Aorta (tissue), 5 donors: ENCODE measurements around the gene GRHPR. TPM values are rescaled to one million over a fixed set of nuclear protein-coding genes. Genes with fewer than 3 reads are reported as not detected.
A peak's percentile ranks its signal among the peaks of the same experiment; 100 is the strongest.

Experiments
- ATAC-seq: fragments of 200-7000 bp; cut with Tn5 transposase; one replicate; pipeline ENCODE4 v1.9.1; 2022; ENCODE audit warnings: moderate library complexity; ENCODE audit not compliant: low FRiP score
- DNase-seq, 2 donors: peaks; one replicate each; pipeline ENCODE4 v3.0.0-alpha.2; 2020
- H3K27ac ChIP-seq, 2 donors: one replicate each; pipeline ENCODE4 v1.5.1; 2013; ENCODE audit warnings: low read length in 2 of 2, mild to moderate bottlenecking in 2 of 2, moderate library complexity in 2 of 2, control low read depth in 1 of 2, inconsistent platforms in 1 of 2, low read depth in 1 of 2
- H3K27me3 ChIP-seq, 2 donors: one replicate each; pipeline ENCODE4 v1.6.1; 2013; ENCODE audit warnings: control low read depth in 1 of 2, low read length in 1 of 2, mild to moderate bottlenecking in 1 of 2, moderate library complexity in 1 of 2; ENCODE audit not compliant: insufficient read depth in 2 of 2, control insufficient read depth in 1 of 2
- H3K36me3 ChIP-seq, 2 donors: one replicate each; pipeline ENCODE4 v1.6.1; 2013; ENCODE audit warnings: control low read depth in 1 of 2, low read length in 1 of 2, mild to moderate bottlenecking in 1 of 2; ENCODE audit not compliant: insufficient read depth in 2 of 2, control insufficient read depth in 1 of 2
- H3K4me1 ChIP-seq, 2 donors: one replicate each; pipeline ENCODE4 v1.6.1; 2013; ENCODE audit warnings: low read length in 2 of 2, control low read depth in 1 of 2, mild to moderate bottlenecking in 1 of 2, moderate library complexity in 1 of 2; ENCODE audit not compliant: insufficient read depth in 2 of 2, control insufficient read depth in 1 of 2
- H3K4me3 ChIP-seq, 2 donors: one replicate each; pipeline ENCODE4 v1.5.1; 2013; ENCODE audit warnings: low read length in 2 of 2, control low read depth in 1 of 2, mild to moderate bottlenecking in 1 of 2
- H3K9me3 ChIP-seq: one replicate; pipeline ENCODE4 v1.6.1; 2013; ENCODE audit warnings: mild to moderate bottlenecking, low read length; ENCODE audit not compliant: control insufficient read depth
- WGBS, 2 donors: extraction: QIAGEN DNeasy Blood & Tissue Kit; methylation state at CpG; one replicate each; pipeline ENCODE4 v1.1.7; 2013; 5-methylcytosine and 5-hydroxymethylcytosine counted together
- intact Hi-C, 2 donors: fragments of 100-400 bp; cut with DNase I; formaldehyde crosslinking; loops; one replicate each; pipeline versions ENCODE4 v1.14.2 to v1.15.0; 2022
- polyA plus RNA-seq, 2 donors: library from polyadenylated mRNA; stranded (reverse); fragments of 200-250 nt; gene quantifications; one replicate each; pipeline ENCODE4 v1.2.3, GENCODE V29; 2013
- total RNA-seq, 2 donors: library from RNA; stranded (reverse); fragmentation: NEBNext Ultra II Directional; extraction: Animal tissue kit (Norgen Biotek cat#: 25700); gene quantifications; one replicate each; pipeline ENCODE4 v1.2.1, GENCODE V29; 2021
- donor health status: healthy with polysubstance abuse.
- donor health status: Bipolar disorder and iron deficiency.
- donor health status: DM: no; HTN: no; CAD: no.
- donor health status: DM: no; HTN: no; CAD: no.
- donor health status: DM: yes; HTN: yes; CAD: no.

Gene GRHPR
- total and polyA plus RNA-seq, 4 donors = 59.4 to 99.7 (median 74.1) TPM

GRCh38 chr9:37406603-37407401 is 15.7 kb upstream of the GRHPR start:
- 88 to 91% methylated on average over 11 of the region's 11 CpGs for WGBS, 2 donors
- ATAC-seq (no peak), DNase-seq (peak in 1 of 2 donors; percentile 36)
- H3K36me3 ChIP-seq = no peaks in the 10 kb centered on the region
- H3K4me1 ChIP-seq = no peaks in the 10 kb centered on the region
- no peak overlapping the region for H3K4me3 ChIP-seq
- intact Hi-C loops = no loop called here
- no peak overlapping the region for H3K27ac ChIP-seq
- H3K9me3 ChIP-seq = no peaks in the 10 kb centered on the region
- no peaks in the 10 kb centered on the region for H3K27me3 ChIP-seq

DNA sequence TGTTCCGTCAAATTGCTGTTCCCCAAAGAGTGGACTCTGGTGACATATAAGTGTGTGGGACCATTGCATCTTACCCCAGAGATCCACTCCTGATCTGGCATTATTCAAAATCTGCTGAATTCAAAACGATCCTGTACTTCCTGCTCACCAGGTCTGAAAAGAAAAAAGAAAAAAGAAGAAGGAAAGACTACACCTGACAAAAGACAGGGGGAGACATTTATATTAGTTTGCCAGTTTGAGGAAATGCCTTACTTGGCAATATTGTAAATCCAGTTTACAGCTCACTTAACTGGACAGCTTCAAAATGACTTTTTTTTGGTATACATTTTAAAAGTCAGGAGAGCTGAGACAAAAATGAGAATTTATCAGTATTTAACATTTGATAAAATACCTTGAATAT is 15.0 kb upstream of the GRHPR start:
- WGBS, 2 donors = 81 to 89% methylated on average over 2 of the region's 2 CpGs
- H3K4me1 ChIP-seq = no peaks in the 10 kb centered on the region
- DNase-seq = no peak

DNA sequence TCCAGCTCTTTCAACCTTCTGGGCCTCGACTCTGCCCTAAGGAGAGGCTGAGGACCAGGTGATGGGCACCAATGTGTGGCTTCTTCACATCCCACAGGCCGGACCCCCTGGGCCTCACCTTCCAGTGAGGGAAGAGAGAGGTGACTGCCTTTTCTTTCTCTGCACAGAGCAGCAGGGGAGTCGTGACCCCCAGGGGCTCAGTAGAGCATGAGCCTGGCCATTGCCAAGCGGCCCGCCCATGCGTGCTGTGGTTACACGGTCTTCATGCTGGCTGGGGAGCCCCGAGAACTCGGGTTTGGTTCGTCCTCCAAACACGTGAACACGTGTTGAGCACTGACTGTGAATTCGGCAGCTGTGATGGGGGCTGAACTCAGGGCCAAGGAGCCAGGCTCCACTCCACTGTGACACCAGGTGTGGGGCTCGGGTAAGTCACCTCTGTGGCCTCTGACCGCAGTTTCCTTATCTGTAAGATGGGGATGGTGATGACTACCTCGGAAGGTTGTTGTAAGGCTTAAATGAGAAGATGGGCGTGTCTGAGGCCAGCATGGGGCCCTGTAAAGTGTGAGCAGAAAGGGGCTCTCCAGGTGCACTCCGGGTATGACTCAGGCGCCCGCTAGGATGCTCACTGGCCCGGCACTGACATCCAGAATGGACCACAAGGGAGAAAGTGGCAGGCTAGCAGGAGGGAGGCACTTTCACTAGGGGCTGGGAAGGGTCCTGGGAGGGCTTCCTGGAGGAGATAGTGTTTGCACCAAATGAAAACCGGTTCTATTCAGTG is 13.4 kb upstream of the GRHPR start:
- Histone ChIP-seq H3K27ac (no peak overlapping the region), H3K4me3 (no peak overlapping the region), H3K9me3 (no peaks in the 10 kb centered on the region), H3K4me1 (no peaks in the 10 kb centered on the region), H3K36me3 (no peaks in the 10 kb centered on the region), H3K27me3 (no peaks in the 10 kb centered on the region)
- WGBS, 2 donors = 91 to 93% methylated on average over 22 of the region's 22 CpGs
- intact Hi-C loops = no loop called here
- no peak for ATAC-seq
- peak in 1 of 2 donors; percentile 42 for DNase-seq

More for the DNA sequence above, 15.0 kb upstream of the GRHPR start:
- intact Hi-C loops = no loop called here
- H3K27ac ChIP-seq = no peak overlapping the region
- no peaks in the 10 kb centered on the region for H3K27me3 ChIP-seq
- no peaks in the 10 kb centered on the region for H3K36me3 ChIP-seq
- ATAC-seq = no peak
- H3K9me3 ChIP-seq = no peaks in the 10 kb centered on the region
- H3K4me3 ChIP-seq = no peak overlapping the region

DNA sequence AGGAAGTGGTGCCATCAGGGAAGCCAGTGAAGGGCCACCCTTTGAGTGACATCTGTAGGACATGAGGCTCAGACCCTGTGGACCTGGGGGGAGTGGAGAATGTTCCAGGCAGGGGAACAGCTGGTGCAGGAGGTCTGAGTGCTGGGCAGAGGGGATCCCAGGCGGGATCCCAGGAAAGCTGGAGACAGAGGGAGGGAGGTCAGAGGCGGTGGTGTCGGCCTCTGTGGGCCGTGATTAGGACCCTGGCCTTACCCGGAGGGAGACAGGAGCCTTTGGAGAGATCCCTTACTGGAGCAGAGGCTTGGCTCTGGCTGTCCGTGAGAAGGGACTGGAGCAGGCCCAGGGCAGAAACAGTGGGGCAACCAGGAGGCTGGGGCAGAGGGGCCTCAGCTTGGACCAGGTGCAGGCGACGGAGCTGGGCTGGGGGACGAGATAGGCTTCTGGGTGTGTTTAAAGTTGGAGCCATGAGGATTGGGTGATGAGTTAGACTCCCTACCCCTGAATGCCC is 12.1 kb upstream of the GRHPR start:
- ATAC-seq (no peak), DNase-seq (peak in 1 of 2 donors; percentile 29)
- 90 to 93% methylated on average over 9 of the region's 9 CpGs for WGBS, 2 donors
- no peaks in the 10 kb centered on the region for H3K27me3 ChIP-seq
- H3K9me3 ChIP-seq = no peaks in the 10 kb centered on the region
- no peaks in the 10 kb centered on the region for H3K36me3 ChIP-seq
- H3K4me1 ChIP-seq = no peaks in the 10 kb centered on the region
- H3K4me3 ChIP-seq = no peak overlapping the region
- H3K27ac ChIP-seq = no peak overlapping the region
- intact Hi-C loops = no loop called here

DNA sequence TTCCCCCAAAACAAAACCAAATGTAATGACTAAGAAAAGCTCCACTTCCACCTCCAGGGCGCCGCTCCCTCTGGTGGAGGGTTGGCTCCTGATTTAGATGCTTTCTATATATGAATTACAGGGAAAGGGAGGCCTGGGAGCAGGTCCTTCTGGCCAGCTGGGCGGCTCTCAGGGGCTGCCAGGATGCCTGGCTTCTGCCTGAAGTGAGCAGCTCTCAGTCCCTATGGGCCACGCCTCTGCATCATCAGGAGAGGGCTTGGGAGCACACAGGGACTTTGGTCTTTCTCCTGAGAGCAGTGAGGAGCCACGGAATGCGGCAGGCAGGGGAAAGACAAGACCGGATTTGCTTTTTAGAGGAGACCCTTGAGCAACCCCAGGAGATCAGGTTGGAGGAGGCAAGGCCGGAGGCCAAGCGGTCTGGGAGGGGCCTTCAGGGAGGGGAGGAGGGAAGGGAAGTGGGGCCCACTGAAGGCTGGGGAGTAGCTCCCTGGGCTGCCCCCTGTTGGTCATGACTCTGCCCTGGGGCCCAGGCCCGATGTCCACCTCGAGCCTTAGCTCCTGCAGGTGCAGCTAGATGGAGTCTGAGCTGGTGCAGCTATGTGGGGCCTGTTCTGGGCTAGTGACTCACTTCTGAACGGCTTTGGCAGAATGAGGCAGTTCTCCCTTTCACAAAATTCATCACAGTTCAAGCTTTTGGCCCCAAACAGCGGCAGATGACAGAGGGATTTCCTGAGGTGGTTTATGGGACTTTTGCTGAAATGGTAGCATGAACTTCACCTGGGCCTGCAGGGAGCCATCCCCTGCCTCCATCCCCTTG is 11.3 kb upstream of the GRHPR start:
- Histone ChIP-seq H3K36me3 (no peaks in the 10 kb centered on the region), H3K9me3 (no peaks in the 10 kb centered on the region), H3K4me3 (no peak overlapping the region), H3K4me1 (no peaks in the 10 kb centered on the region), H3K27ac (no peak overlapping the region), H3K27me3 (no peaks in the 10 kb centered on the region)
- intact Hi-C loops = no loop called here
- WGBS, 2 donors = 85 to 91% methylated on average over 12 to 13 of the region's 13 CpGs
- ATAC-seq (no peak), DNase-seq (peak in 1 of 2 donors; percentile 45)

DNA sequence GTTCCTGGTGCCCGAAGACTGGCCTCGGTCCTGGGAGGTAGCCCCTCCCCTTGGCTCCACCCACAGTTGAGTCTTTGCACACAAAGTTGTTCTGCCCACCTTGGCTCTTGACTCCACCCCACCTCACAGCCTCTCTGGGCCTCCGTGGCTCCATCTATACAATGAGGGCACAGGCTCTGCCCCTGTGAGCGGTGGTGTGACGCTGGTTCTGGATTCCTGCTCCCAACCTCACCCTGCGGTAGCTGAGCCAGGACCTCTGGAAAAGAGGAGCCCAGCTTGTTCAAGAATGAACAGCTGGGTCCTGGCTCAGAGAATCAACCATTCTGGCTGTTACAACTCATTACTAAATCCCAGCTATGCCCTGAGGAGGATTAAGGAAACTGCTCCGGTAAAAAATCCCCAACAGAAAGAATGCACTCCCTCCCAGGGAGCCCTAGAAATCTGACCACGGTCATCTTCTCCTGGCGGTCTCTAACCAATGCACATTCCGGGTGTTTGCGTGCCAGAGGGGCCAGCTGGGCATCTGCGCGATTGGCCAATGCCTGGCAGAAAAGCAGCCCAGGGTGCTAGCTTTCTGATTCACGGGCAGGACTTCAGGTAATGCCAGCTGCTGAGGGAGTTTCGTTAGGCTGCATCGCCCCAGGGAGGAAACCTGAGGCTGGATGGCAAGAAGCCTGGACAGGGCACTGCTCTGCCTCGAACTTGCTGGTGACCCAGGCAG is 9.9 kb upstream of the GRHPR start:
- WGBS, 2 donors = 80 to 81% methylated on average over 17 of the region's 17 CpGs
- intact Hi-C loops = no loop called here
- ATAC-seq = no peak
- H3K27ac ChIP-seq = no peak overlapping the region
- no peak overlapping the region for H3K4me3 ChIP-seq
- H3K27me3 ChIP-seq = no peaks in the 10 kb centered on the region
- H3K4me1 ChIP-seq = no peaks in the 10 kb centered on the region
- DNase-seq = peak in 1 of 2 donors; percentile 39
- H3K36me3 ChIP-seq = no peaks in the 10 kb centered on the region
- H3K9me3 ChIP-seq = no peaks in the 10 kb centered on the region

GRCh38 chr9:37413311-37413710 is 9.2 kb upstream of the GRHPR start:
- no peak for DNase-seq
- Histone ChIP-seq H3K4me3 (no peak overlapping the region), H3K36me3 (no peaks in the 10 kb centered on the region), H3K27ac (no peak overlapping the region), H3K9me3 (no peaks in the 10 kb centered on the region), H3K4me1 (no peaks in the 10 kb centered on the region), H3K27me3 (no peaks in the 10 kb centered on the region)
- intact Hi-C loops = no loop called here
- no peak for ATAC-seq
- WGBS, 2 donors = 92 to 96% methylated on average over 4 of the region's 4 CpGs

- WGBS, 2 donors = 86 to 88% methylated on average over 10 of the region's 10 CpGs
- Histone ChIP-seq H3K27ac (no peak overlapping the region), H3K36me3 (no peaks in the 10 kb centered on the region), H3K27me3 (no peaks in the 10 kb centered on the region), H3K4me1 (no peaks in the 10 kb centered on the region), H3K9me3 (no peaks in the 10 kb centered on the region), H3K4me3 (no peak overlapping the region)
- intact Hi-C loops = no loop called here
- no peak for ATAC-seq
- DNase-seq = peak in 1 of 2 donors; percentile 42
Measured at GRCh38 chr9:37414503-37414943, 8.0 kb upstream of the GRHPR start.
